Mammary epithelial cell (primary cell): ENCODE data around the gene KIAA1755.

Experiments used
- EZH2 ChIP-seq: IDR thresholded peaks from 2 replicates; pipeline ENCODE4 v1.6.1; 2012; ENCODE audit warnings: low read length, inconsistent platforms, borderline replicate concordance
- TF ChIP-seq, protein P1 (sequence below), 2 donors: IDR thresholded peaks in 1 of 2; conservative IDR thresholded peaks in 1 of 2; 2 replicates each; pipeline ENCODE4 v1.5.1; 2011 to 2012; ENCODE audit warnings: inconsistent platforms in 2 of 2, low read length in 2 of 2, mild to moderate bottlenecking in 2 of 2, control low read depth in 1 of 2, low read depth in 1 of 2; ENCODE audit not compliant: insufficient read depth in 1 of 2; ENCODE audit errors: extremely low read depth in 1 of 2

DNA sequence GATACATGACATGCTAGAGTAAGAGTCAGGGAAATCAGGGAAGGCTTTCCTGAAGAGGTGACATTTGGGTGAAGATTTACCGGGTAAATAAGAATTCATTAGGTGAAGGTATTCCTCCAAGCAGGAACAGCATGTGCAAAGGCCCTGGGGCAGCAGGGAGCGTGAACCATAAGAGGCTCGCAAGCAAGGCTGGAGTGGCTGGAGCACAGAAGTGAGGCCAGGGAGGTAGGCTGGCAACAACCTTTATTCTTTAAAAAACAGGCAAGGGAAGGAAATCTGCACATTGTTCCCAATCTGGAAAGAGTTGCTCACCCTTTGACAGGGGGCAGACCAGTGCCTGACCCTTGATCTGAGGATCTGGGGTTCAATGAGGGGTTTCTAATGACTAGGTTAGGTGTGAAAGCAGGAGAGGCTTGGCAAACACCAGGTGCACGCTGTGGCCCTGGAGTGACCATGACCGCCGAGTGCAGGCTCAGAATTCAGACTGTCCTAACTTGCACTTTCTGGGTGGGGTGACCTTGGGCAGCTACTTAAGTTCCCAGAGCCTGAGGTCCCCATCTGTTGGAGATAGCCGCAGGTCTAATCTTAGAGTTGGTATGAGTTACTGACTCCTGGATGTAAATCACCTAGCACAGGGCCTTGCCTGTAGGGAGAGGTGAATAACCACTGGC, 1.9 kb downstream of the KIAA1755 start:
- TF ChIP-seq, protein P1, sequence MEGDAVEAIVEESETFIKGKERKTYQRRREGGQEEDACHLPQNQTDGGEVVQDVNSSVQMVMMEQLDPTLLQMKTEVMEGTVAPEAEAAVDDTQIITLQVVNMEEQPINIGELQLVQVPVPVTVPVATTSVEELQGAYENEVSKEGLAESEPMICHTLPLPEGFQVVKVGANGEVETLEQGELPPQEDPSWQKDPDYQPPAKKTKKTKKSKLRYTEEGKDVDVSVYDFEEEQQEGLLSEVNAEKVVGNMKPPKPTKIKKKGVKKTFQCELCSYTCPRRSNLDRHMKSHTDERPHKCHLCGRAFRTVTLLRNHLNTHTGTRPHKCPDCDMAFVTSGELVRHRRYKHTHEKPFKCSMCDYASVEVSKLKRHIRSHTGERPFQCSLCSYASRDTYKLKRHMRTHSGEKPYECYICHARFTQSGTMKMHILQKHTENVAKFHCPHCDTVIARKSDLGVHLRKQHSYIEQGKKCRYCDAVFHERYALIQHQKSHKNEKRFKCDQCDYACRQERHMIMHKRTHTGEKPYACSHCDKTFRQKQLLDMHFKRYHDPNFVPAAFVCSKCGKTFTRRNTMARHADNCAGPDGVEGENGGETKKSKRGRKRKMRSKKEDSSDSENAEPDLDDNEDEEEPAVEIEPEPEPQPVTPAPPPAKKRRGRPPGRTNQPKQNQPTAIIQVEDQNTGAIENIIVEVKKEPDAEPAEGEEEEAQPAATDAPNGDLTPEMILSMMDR (conservative IDR thresholded peaks at IDR 0.05 in 1 of 2, IDR thresholded peaks at IDR 0.05 in 1 of 2; ENCODE audit: extremely low read depth in 1 of 2, insufficient read depth in 1 of 2, low read depth in 1 of 2, low read length in 2 of 2) = no peak
- TF ChIP-seq EZH2 = no peak
